Esophagus muscularis mucosa (tissue), 3 donors: Measurements from ENCODE around the gene FDX1.

Experiments used
- CTCF ChIP-seq, 3 experiments: fragments of 200-600 bp in 2 of 3; fragments of 450-650 bp in 1 of 3; sonication (generic) in 2 of 3; IDR thresholded peaks; one replicate each; pipeline ENCODE4 v1.5.1; 2017 to 2019; ENCODE audit warnings: antibody characterized with exemption in 3 of 3, mild to moderate bottlenecking in 2 of 3, moderate library complexity in 1 of 3
- EP300 ChIP-seq: sonication (generic); formaldehyde crosslinking; IDR thresholded peaks from one replicate; pipeline ENCODE4 v1.6.1; 2017; ENCODE audit warnings: antibody characterized with exemption

- TF ChIP-seq CTCF (IDR thresholded peaks at IDR 0.05) (no peak), EP300 (no peak)
Observed at GRCh38 chr11:110452720-110453119, 23.0 kb downstream of the FDX1 start.
